ENCODE results near the gene GZF1.

DNA sequence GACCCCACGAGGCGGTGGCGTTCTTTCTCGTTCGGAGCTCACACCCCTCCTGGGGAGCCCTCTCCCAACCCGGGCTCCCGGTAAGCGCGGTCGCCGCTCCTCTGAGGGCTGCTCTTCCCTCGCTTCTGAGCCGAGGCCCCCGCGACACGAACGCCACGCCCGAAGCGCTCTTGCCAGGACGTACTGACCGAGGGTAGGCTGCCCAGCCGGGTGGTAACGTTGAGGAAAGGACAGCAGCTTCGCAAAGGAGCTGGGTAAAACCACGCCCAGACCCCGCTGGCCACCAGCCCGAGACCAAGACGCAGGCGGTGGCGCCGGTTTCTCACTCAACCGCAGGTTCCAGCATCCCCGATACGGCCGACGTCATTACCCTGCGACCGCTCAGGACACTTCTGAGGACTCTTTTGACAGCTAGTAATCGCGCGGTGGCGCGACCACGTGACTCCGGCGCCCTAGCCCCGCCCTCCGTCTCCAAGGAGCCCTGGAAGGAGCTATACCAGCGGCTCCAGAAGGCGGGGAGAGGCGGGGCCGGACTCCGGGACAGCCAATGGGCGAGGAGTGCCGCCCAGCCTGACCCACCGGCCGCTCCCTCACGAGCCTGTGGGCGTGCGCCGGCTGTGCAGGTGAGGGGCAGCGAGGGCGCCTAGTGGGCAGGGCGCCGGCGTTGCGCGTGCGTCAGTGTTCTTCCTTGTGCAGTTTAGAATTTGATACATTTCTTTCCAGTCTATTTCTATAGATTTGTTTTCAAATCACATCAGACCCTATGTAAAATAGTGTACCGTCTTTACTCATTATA is 4.0 kb upstream of the GZF1 start:
- TF ChIP-seq, protein P1, sequence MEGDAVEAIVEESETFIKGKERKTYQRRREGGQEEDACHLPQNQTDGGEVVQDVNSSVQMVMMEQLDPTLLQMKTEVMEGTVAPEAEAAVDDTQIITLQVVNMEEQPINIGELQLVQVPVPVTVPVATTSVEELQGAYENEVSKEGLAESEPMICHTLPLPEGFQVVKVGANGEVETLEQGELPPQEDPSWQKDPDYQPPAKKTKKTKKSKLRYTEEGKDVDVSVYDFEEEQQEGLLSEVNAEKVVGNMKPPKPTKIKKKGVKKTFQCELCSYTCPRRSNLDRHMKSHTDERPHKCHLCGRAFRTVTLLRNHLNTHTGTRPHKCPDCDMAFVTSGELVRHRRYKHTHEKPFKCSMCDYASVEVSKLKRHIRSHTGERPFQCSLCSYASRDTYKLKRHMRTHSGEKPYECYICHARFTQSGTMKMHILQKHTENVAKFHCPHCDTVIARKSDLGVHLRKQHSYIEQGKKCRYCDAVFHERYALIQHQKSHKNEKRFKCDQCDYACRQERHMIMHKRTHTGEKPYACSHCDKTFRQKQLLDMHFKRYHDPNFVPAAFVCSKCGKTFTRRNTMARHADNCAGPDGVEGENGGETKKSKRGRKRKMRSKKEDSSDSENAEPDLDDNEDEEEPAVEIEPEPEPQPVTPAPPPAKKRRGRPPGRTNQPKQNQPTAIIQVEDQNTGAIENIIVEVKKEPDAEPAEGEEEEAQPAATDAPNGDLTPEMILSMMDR (conservative IDR thresholded peaks at IDR 0.05 in 1 of 2, IDR thresholded peaks at IDR 0.05 in 1 of 2; ENCODE audit: low read depth in 1 of 2, low read length in 2 of 2): no peak
- TF ChIP-seq EZH2 (IDR thresholded peaks at IDR 0.05; ENCODE audit: low read length, missing control alignments): no peak

All from fibroblast of lung (primary cell).